ENCODE results near the gene OCA2. TPM values are rescaled to one million over a fixed set of nuclear protein-coding genes. Genes with fewer than 3 reads are reported as not detected.

OCA2 gene
- polyA plus RNA-seq, 1 donor from 2014 or later, result 0.97 TPM

DNA sequence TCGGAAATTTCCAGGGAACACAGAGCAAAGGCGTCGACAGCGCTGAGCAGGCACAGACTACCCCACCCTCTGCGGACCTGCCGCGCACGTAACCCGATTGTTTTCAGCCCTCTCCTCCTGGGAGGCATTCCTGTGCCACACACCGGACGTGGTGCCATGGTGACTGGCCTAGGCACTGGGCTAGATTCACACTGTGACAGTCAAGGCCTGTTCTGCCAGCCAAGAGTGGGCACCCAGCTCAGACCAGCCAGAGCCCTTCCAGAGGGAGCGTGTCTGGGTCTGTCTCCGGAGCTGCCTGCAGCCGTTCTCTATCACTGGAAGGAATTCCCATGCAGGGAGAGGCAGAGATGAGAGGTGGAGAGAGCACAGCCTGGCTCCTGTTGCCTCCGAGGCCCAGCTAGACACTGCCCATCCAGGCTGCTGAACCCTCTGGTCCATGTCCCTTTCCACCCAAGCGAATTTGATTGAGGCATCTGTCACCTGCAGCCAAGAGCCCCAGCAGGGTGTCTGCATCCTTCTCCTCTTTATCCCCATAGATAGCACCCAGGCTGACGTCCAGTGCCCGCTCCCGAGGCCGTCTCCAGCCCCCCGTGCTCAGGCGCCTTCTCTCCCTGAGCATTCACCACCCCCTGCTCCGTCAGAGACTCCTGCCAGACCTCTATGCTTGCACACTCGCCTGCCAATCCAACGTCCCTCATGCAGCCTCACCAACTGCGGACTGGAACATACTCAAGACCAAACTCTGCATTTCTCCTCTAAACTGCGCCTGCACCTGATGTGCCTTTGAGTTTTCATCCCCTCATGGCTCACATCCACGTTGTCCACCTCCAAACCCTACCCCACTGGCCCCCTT, 267.5 kb downstream of the OCA2 start:
- Histone ChIP-seq H3K79me2 (replicated peaks; ENCODE audit: insufficient read depth, low read length) (no peaks in the 10 kb centered on the region), H4K20me1 (ENCODE audit: insufficient read depth) (no peaks in the 10 kb centered on the region), H2AFZ (ENCODE audit: low read depth, low read length) (no peak overlapping the region), H3K27me3 (ENCODE audit: insufficient read depth, low read depth, low read length) (no peaks in the 10 kb centered on the region), H3K4me2 (ENCODE audit: low read length) (no peak overlapping the region), H3F3A (ENCODE audit: insufficient read depth, low read length, poor library complexity, severe bottlenecking) (no peaks in the 10 kb centered on the region), H3K36me3 (ENCODE audit: insufficient read depth, low read length) (no peaks in the 10 kb centered on the region), H3K9me2 (ENCODE audit: insufficient read depth, low read length) (no peaks in the 10 kb centered on the region), H3K27ac (ENCODE audit: low read length) (no peak overlapping the region), H3K9me3 (ENCODE audit: low read length) (no peaks in the 10 kb centered on the region), H3K9ac (ENCODE audit: low read length) (no peak overlapping the region), H3K4me3 (ENCODE audit: low read length) (no peak overlapping the region)
- no peak for TF ChIP-seq EZH2 (IDR thresholded peaks at IDR 0.05; ENCODE audit: borderline replicate concordance, insufficient read depth, low read length, poor library complexity, severe bottlenecking)
- TF ChIP-seq RAD21 (conservative IDR thresholded peaks at IDR 0.05), result no peak
- TF ChIP-seq, protein P1, sequence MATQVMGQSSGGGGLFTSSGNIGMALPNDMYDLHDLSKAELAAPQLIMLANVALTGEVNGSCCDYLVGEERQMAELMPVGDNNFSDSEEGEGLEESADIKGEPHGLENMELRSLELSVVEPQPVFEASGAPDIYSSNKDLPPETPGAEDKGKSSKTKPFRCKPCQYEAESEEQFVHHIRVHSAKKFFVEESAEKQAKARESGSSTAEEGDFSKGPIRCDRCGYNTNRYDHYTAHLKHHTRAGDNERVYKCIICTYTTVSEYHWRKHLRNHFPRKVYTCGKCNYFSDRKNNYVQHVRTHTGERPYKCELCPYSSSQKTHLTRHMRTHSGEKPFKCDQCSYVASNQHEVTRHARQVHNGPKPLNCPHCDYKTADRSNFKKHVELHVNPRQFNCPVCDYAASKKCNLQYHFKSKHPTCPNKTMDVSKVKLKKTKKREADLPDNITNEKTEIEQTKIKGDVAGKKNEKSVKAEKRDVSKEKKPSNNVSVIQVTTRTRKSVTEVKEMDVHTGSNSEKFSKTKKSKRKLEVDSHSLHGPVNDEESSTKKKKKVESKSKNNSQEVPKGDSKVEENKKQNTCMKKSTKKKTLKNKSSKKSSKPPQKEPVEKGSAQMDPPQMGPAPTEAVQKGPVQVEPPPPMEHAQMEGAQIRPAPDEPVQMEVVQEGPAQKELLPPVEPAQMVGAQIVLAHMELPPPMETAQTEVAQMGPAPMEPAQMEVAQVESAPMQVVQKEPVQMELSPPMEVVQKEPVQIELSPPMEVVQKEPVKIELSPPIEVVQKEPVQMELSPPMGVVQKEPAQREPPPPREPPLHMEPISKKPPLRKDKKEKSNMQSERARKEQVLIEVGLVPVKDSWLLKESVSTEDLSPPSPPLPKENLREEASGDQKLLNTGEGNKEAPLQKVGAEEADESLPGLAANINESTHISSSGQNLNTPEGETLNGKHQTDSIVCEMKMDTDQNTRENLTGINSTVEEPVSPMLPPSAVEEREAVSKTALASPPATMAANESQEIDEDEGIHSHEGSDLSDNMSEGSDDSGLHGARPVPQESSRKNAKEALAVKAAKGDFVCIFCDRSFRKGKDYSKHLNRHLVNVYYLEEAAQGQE (IDR thresholded peaks at IDR 0.05; ENCODE audit: borderline replicate concordance), result no peak
- no peak for TF ChIP-seq EP300 (conservative IDR thresholded peaks at IDR 0.05; ENCODE audit: poor library complexity, severe bottlenecking)
- TF ChIP-seq, protein P2, sequence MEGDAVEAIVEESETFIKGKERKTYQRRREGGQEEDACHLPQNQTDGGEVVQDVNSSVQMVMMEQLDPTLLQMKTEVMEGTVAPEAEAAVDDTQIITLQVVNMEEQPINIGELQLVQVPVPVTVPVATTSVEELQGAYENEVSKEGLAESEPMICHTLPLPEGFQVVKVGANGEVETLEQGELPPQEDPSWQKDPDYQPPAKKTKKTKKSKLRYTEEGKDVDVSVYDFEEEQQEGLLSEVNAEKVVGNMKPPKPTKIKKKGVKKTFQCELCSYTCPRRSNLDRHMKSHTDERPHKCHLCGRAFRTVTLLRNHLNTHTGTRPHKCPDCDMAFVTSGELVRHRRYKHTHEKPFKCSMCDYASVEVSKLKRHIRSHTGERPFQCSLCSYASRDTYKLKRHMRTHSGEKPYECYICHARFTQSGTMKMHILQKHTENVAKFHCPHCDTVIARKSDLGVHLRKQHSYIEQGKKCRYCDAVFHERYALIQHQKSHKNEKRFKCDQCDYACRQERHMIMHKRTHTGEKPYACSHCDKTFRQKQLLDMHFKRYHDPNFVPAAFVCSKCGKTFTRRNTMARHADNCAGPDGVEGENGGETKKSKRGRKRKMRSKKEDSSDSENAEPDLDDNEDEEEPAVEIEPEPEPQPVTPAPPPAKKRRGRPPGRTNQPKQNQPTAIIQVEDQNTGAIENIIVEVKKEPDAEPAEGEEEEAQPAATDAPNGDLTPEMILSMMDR (IDR thresholded peaks at IDR 0.05; ENCODE audit: poor library complexity, severe bottlenecking), result no peak
- TF ChIP-seq MXI1 (conservative IDR thresholded peaks at IDR 0.05; ENCODE audit: poor library complexity, severe bottlenecking), result no peak
- no peak for TF ChIP-seq TAF1 (IDR thresholded peaks at IDR 0.05; ENCODE audit: low read depth)
- TF ChIP-seq POLR2AphosphoS5 (IDR thresholded peaks at IDR 0.05), result no peak
- TF ChIP-seq SMC3 (conservative IDR thresholded peaks at IDR 0.05; ENCODE audit: poor library complexity), result no peak

GRCh38 chr15:27828746-27829145, 270.4 kb downstream of the OCA2 start:
- TF ChIP-seq RAD21 (conservative IDR thresholded peaks at IDR 0.05), result no peak
- TF ChIP-seq, protein P1 (IDR thresholded peaks at IDR 0.05; ENCODE audit: borderline replicate concordance), result no peak
- no peak for TF ChIP-seq EP300 (conservative IDR thresholded peaks at IDR 0.05; ENCODE audit: poor library complexity, severe bottlenecking)
- TF ChIP-seq EZH2 (IDR thresholded peaks at IDR 0.05; ENCODE audit: borderline replicate concordance, insufficient read depth, low read length, poor library complexity, severe bottlenecking), result no peak
- no peak for TF ChIP-seq MXI1 (conservative IDR thresholded peaks at IDR 0.05; ENCODE audit: poor library complexity, severe bottlenecking)
- TF ChIP-seq, protein P2 (IDR thresholded peaks at IDR 0.05; ENCODE audit: poor library complexity, severe bottlenecking), result no peak
- no peak for TF ChIP-seq POLR2AphosphoS5 (IDR thresholded peaks at IDR 0.05)
- TF ChIP-seq TAF1 (IDR thresholded peaks at IDR 0.05; ENCODE audit: low read depth), result no peak
- TF ChIP-seq SMC3 (conservative IDR thresholded peaks at IDR 0.05; ENCODE audit: poor library complexity), result no peak
- no peaks in the 10 kb centered on the region for H3K9me3 ChIP-seq (ENCODE audit: low read length)

More at GRCh38 chr15:27828746-27829145, 270.4 kb downstream of the OCA2 start:
- Histone ChIP-seq H3K9ac (ENCODE audit: low read length) (no peak overlapping the region), H3K27me3 (ENCODE audit: insufficient read depth, low read depth, low read length) (no peaks in the 10 kb centered on the region), H3K79me2 (replicated peaks; ENCODE audit: insufficient read depth, low read length) (no peaks in the 10 kb centered on the region), H3K9me2 (ENCODE audit: insufficient read depth, low read length) (no peaks in the 10 kb centered on the region), H3K36me3 (ENCODE audit: insufficient read depth, low read length) (no peaks in the 10 kb centered on the region), H3K4me2 (ENCODE audit: low read length) (no peak overlapping the region), H3K4me3 (ENCODE audit: low read length) (no peak overlapping the region), H2AFZ (ENCODE audit: low read depth, low read length) (no peak overlapping the region), H3K27ac (ENCODE audit: low read length) (no peak overlapping the region), H4K20me1 (ENCODE audit: insufficient read depth) (no peaks in the 10 kb centered on the region), H3F3A (ENCODE audit: insufficient read depth, low read length, poor library complexity, severe bottlenecking) (no peaks in the 10 kb centered on the region)

Data from neural cell (in vitro differentiated cells).